GM18505 (cell line): ENCODE data around the gene PTPN3.
"Not testable (repeated sequence)": the region's sequence is repeated elsewhere in the genome, so short reads cannot be mapped to it uniquely, and the experiment has no call there.

Source experiments
- ATAC-seq: cut with Tn5 transposase; IDR thresholded peaks from one replicate; pipeline ENCODE4 v1.9.1; 2021; ENCODE audit not compliant: unreplicated experiment
- POLR2A ChIP-seq: IDR thresholded peaks from 4 replicates; pipeline ENCODE4 v1.6.1; 2011; ENCODE audit warnings: borderline replicate concordance; ENCODE audit not compliant: insufficient read depth, insufficient read length; ENCODE audit errors: extremely low read depth

The PTPN3 gene

DNA sequence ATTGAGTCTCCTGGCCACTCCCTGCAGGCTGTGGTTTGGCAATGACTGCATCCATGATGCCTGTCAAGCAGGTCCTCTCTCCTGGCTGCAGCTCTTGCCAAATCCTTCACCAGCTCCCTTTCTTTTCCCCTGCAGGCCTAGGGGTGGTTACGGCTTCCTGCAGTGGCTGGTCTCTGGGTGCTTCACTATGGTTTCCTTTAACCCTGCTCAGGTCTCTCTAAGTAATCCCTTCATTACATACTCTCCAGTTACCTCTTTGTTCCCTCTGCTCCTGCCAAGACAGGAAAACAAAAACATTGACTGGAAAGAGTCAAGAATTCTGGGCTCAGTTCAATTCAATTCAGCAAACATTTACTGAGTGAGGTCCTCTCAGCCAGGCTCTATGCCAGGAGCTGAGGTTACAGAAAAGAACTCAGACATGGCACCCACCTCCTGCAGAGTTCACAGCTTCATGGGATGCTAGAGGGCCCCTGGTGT lies 19.8 kb upstream of the PTPN3 start:
- no peak for ATAC-seq
- no peak for TF ChIP-seq POLR2A

DNA sequence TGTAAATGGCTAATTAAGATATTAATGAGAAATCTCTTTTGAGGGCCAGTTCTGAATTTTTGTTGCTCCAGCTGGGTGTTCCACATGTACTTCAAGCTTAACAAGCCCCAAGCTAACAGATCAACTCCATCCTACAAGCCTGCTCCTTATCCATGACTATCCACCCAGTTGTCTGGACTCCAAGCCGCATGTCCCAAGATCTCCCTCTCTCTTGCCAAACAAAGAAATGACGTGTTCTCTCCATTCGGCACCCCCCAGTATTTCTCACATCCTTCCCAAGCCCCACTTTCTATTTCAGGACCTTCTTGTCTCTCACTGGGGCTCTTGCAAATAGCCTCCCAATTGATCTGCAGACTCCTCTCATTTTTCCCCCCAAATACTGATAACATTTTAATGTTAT lies 15.8 kb upstream of the PTPN3 start:
- ATAC-seq, result no peak
- no peak for TF ChIP-seq POLR2A

DNA sequence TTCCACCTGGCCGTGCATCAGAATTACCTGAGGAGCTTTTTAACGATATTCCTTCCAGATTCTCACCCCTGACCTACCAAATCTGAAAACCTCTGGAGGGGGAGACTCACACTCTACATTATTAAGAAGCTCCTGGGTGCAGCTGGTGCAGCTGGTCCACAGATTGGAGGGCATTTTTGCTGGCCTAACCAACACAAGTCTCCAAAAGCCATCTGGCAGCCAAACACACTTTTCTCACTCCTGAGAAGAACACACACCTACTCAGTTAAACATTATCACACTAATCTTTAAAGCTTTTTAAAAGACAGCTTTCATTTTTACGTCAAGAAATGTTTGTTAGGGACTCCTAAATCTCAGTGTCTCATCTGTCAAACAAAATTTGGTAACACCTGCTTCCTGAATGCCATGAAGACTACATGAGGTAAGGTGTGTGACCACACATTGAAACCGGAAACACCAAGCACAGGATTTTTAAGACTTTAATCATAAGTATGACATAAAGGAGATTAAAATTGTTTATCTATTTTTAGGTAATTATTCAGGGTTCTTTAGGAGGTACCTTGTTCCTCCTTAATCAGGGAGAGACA lies 14.2 kb upstream of the PTPN3 start:
- TF ChIP-seq POLR2A, result no peak
- ATAC-seq, result no peak

DNA sequence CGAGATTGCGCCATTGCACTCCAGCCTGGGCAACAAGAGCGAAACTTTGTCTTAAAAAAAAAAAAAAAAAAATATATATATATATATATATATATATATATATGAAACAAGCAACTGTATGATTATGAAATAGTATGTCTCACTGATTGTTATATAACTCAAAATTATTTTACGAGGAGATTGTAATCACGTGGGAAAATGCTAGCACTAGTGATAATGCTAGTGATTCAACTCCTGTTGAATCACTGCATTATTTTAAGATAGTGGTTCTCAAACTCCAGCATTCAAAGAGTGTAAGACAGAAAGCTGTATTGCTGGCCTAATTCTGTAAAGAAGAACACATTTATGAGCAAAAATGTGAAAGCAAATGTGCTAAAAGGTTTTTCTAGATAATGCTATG lies 12.4 kb upstream of the PTPN3 start:
- no peak for TF ChIP-seq POLR2A

DNA sequence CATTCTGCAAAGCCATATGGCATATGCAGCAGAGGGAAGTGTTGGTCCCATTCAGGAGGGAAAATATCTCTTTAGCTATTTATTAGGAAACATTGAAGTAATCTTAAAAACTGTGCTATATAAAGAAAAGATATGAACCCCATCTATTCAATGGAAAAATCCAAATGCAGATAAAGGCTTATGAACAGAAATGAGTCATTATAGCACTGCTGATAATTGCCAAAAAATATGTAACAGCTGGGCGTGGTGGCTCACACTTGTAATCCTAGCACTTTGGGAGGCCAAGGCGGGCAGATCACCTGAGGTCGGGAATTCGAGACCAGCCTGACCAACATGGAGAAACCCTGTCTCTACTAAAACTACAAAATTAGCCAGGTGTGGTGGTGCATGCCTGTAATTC lies 11.9 kb upstream of the PTPN3 start:
- ATAC-seq, result not testable (repeated sequence)

More for the DNA sequence above, 12.4 kb upstream of the PTPN3 start:
- no peak for ATAC-seq

DNA sequence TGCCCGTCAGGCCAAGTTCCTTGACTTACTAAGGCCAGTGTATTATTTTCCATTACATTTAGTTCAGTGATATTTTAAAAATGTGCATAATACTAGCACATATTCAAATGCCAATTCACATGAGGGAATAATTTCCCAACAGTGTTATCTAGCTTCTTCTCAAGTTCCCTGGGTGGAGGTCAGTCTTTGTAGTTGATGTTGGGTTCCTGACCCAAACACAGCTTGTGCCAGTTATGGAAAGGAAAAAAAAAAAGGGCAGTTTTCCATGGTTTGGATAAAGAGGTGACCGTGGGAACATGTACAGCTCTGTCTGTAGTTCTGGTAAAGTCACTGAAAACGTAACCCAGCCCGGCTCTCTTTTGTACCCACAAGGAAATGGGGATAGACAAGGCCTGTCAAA lies 11.5 kb upstream of the PTPN3 start:
- TF ChIP-seq POLR2A, result no peak

DNA sequence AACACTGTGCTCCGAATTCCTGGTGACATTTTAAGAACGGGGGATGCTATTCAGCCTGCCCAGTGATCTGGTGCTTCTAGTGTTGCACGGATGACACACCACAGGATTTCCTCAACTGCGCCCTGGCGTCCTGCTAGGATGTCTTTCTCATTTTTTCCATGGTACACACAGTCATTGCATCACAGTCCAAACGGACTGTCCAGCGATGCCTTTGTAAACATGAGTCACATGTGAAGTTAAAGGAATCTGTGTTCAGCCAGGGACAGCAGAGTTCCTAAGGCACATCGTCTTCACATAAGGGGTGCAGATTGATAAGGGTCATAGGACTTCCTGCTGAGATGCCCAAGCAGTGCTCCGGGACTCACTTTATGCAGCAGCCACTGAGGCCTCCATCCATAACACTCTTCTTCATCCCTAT lies 9.3 kb upstream of the PTPN3 start:
- ATAC-seq, result no peak
- no peak for TF ChIP-seq POLR2A

More for the DNA sequence above, 11.5 kb upstream of the PTPN3 start:
- ATAC-seq, result no peak

DNA sequence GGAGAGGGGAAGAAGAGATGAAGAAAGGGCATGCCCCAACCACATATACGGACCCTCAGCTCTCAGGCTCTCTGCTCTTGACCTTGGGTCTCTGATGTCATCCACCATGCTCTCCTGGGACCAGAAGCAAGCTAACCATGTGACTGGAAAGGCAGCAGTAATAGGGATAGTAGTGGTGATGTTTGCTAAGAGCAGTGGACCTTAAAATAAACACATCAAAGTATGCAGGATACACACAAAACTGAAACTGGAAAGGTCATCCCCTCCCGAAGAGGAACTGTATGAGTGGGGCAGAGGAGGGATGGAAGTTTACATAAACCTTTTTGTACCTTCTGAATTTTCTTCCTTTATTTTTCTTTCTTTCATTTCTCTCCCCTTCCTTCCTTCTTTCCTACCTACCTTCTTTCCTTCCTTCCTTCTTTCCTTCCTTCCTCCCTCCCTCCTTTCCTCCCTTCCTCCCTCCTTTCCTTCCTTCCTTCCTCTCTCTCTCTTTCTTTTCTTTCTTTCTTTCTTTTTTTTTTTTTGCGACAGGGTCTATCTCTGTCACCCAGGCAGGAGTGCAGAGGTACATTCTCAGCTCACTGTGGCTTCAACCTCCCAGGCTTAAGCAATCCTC lies 8.1 kb upstream of the PTPN3 start:
- no peak for ATAC-seq
- no peak for TF ChIP-seq POLR2A

DNA sequence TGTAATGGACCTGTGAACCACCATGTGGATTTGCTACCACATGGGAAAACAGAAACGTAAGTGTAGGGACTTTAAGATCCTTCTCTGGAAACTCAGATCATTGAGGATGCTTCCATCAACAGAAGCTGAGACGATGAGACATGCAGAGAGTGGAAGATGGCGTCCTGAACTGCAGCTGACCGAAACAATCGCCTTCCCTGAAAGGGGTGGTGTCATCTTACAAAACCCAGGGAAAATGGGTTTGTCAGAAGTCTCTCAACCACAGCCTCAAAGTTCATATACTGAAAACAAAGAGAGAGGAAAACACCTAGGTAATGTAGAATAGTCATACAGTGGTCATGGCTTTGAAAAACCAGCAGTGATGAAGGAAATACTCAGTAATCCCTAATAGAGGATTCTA lies 6.6 kb upstream of the PTPN3 start:
- TF ChIP-seq POLR2A, result no peak
- ATAC-seq, result no peak

DNA sequence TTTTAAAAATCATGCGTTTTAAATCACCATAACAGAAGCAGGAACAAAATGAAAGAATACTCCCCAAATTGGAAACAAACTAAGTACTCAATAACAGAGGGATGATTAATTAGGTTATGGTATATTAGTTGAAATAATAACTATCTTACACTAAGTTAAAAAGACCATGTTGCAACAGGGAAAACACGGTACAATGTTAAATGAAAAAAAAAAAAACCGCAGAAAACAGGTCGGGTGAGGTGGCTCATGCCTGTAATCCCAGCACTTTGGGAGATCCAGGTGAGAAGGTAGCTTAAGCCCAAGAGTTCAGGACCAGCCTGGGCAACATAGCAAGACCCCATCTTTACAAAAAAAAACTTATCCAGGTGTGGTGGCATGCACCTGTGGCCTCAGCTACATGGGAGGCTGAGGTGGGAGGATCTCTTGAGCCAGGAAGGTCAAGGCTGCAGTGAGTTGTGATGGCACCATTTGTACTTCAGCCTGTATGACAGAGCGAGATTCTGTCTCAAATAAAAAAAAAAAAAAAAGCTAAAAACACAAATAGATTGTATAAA lies 2.4 kb upstream of the PTPN3 start:
- no peak for TF ChIP-seq POLR2A
- ATAC-seq, result no peak

DNA sequence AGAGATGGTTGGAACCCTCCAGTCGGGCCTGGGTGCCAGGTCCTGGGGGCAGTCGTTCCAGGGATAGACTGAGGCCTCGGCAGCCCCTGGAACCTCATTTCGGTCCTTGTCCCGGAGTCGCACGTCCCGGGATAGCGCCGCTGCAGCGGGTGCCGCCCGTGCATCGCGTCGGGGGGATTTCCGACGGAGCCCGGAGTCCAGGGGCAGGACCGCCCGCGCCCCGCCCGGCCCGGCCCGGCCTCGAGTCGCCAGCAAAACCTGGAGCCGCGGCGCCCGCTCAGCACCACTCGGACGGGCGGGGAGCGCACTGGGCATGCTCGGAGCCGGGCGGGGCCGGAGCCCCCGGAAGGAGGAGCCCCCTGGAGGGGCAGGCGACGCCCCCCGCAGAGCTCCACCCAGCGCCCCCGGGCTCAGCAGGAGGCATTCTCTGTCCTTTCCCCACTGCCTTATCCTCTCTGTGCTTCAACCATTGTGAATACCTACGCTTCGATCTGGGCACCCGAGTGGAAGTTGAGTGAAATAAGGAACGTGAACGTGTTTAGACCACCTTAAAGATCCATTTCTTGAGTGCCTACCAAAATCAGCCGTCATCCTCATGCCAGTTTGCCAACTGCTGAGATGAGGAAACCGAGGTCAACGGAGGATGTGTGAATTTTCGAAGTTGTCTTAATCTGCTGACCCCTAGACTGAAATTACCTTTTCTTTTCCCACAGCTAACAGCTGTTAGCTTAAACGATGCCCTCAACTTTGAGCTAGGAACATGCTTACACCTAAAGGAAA lies 1.7 kb upstream of the PTPN3 start:
- no peak for ATAC-seq
- TF ChIP-seq POLR2A, result no peak

DNA sequence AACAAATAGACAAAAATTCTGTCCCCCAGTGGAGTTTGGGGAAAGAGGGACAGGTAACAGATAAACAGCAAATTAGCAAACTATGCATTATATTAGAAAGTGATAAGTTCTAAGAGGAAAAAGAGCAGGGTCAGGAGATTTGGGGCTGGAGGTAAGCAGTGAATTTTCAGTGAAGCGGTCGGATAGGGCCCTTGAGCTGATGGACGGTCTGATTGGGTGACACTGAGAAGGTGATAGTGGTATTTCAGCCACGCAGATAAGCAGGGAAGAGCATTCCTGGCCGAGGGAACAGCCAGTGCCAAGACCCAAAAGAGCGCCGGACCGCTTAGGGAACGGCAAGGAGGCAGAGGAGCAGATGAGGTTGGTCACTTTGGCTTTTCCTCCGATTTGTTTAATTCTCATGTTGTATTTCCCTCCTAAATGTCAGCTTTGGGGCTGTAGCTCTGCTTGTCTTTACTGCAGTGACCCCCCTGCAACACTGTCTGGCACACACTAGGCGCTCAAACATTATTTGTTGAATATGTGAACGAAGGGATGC lies 1.1 kb upstream of the PTPN3 start:
- TF ChIP-seq POLR2A, result no peak
- no peak for ATAC-seq
